Activated naive CD4-positive, alpha-beta T cell treated with anti-CD3 and anti-CD28 coated beads, Interleukin-2, amount 50 U/mL, for 16 hours (primary cell): ENCODE results near the gene TAS2R39.
"Not testable (repeated sequence)": the region's sequence is repeated elsewhere in the genome, so short reads cannot be mapped to it uniquely, and the experiment has no call there.

ENCODE experiments used
- DNase-seq: peaks from one replicate; pipeline ENCODE4 v3.0.0-alpha.2; 2020

The TAS2R39 gene

DNA sequence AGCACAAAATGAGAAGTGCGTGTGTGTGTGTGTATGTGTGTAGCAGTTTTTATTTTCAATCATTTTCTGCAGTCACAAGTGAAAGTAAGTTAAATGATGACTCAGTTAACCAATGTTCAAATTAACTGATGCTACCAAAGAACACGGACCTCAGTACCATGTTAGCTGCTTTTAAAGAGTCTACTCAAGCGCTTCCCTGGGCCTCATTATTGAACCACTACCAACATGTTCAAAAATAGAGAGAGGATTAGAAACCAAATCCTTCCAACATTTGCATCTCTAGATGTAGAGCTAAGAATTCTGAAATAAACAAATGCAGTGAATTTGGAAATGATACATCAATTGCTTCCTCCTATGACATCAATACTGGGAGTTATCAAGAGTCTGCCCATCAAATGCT, at the start of gene TAS2R39:
Gene TAS2R39, plus strand, starts transcription at position 396 of the 400 bp plus-strand sequence. Its CDS starts 0 bp downstream, at position 396.
- no peak for DNase-seq

DNA sequence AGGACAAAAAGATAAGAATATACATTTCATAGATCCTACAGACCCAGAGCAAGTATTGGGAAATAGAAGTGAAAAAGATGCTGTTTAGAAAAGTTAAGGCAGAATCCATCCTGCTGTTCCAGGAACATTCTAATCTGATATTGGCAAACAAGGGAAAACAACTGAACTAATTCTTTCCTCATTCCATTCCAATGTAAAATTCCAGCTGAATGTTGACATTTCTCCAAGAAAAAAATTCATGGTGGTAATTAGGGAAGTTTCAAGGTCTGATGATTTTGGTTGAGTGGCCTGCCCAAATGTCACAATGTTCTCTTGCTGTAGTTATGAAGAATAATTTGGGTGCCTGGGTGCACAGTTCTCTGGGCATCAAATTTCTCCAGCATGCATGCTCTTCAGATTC, 36.1 kb upstream of the TAS2R39 start:
- no peak for DNase-seq

- no peak for DNase-seq
Observed at GRCh38 chr7:143148050-143148449, 35.2 kb upstream of the TAS2R39 start.

GRCh38 chr7:143148651-143149050, 34.6 kb upstream of the TAS2R39 start:
- no peak for DNase-seq

GRCh38 chr7:143150696-143151095, 32.5 kb upstream of the TAS2R39 start:
- not testable (repeated sequence) for DNase-seq

- DNase-seq = not testable (repeated sequence)
Observed at GRCh38 chr7:143158617-143159016, 24.6 kb upstream of the TAS2R39 start.

GRCh38 chr7:143171697-143172096, 11.5 kb upstream of the TAS2R39 start:
- DNase-seq = no peak

- no peak for DNase-seq
Observed at GRCh38 chr7:143172354-143172753, 10.9 kb upstream of the TAS2R39 start.

GRCh38 chr7:143176128-143176527, 7.1 kb upstream of the TAS2R39 start:
- no peak for DNase-seq

DNA sequence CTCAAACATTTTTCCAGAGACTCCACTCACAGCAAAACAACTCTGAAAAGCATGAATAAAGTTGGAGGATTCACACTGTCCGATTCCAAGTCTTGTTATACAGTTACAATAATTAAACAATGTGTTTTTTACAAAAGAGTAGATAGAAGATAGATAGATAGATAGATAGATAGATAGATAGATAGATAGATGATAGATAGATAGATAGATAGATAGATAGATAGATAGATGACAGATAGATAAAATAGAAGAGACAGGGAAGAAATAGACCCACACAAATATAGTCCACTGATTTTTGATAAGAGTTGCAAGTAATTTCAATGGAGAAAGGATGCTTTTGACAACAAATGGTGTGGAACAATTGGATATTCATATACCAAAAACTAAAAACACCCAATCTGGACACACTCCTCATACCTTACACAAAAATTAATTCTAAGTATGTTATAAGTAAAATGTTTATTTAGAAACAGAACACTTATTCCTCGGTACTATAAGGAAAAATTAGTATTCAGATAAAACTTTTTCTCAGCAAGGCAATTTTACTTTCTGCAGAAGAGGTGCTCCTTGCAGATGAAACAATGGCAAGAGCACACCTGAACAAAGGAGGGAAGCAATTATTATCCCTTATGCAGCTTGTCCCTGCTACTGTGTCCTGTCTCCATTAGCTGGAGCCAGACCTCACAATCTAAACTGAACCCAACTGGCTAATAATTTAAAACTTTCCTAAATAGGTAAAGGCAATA, 5.7 kb upstream of the TAS2R39 start:
- no peak for DNase-seq

GRCh38 chr7:143180771-143181170, 2.4 kb upstream of the TAS2R39 start:
- not testable (repeated sequence) for DNase-seq

GRCh38 chr7:143181349-143181748, 1.9 kb upstream of the TAS2R39 start:
- no peak for DNase-seq

GRCh38 chr7:143185551-143185950, 2.3 kb downstream of the TAS2R39 start:
- no peak for DNase-seq

GRCh38 chr7:143188994-143189393, 5.8 kb downstream of the TAS2R39 start:
- no peak for DNase-seq

- DNase-seq = no peak
Observed at GRCh38 chr7:143193880-143194279, 10.7 kb downstream of the TAS2R39 start.

DNA sequence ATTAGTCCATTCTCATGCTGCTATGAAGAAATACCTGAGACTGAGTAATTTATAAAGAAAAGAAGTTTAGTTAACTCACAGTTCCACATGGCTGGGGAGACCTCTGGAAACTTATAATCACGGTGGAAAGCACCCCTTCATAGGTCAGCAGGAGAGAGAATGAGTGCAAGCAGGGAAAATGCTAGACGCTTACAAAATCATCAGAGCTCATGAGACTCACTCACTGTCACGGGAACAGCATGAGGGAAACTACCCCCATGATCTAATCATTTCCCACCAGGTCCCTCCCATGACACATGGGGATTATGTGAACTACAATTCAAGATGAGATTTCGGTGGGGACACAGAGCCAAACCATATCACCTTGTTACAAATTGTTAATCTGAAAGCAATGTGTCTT, 15.8 kb downstream of the TAS2R39 start:
- DNase-seq = no peak

GRCh38 chr7:143202161-143202560, 18.9 kb downstream of the TAS2R39 start:
- DNase-seq = no peak

- DNase-seq = no peak
Observed at GRCh38 chr7:143203386-143203785, 20.2 kb downstream of the TAS2R39 start.

DNA sequence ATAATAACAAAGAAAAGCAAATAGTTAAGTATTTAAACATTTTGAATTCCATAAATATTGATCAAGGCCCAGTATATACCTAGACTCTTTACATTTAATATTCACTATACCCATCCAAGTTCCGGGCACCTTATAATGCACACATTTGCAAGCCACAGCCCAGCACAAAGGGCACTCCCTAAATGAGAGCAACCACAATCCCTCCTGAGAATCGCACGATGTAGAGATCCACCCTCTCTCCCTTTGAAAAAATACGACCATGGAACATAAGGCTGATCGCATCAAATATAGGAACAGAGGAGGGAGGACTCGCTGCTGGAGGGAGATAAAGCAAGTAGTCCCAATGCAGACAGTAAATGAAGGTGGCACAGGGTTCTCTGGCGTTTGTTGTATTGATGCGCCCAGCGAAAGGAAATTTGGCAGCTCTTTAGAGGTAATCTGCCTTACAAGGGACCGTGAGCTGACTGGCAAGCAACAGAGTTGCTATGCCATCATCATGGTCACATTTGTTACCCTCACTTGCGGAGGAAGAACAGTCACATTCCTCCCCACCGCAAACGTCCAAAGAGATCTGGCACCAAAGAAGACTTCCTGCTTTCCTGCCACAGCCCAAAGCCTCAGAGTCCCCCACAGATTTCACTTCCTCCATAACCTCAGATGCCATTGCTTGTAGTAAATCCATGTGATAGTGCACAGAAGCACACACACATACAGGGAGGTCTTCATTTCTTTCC, 22.5 kb downstream of the TAS2R39 start:
- no peak for DNase-seq

DNA sequence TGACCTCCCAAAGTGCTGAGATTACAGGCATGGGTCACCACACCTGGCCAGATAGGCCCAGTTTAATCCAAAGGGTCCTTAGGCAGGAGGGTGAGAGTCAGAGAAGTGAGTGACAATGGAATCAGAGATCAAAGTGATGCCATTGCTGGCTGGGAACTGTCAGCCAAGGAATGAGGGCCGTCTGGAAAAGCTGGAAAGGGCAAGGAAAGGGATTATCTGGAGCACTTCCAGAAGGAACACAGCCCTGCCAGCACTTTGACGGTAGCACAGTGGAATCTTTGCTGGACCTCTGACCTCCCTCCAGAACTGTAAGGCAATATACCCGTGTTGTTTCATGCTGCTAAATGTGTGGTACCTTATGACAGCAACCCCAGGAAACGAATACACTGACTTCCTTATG, 27.3 kb downstream of the TAS2R39 start:
- no peak for DNase-seq

DNA sequence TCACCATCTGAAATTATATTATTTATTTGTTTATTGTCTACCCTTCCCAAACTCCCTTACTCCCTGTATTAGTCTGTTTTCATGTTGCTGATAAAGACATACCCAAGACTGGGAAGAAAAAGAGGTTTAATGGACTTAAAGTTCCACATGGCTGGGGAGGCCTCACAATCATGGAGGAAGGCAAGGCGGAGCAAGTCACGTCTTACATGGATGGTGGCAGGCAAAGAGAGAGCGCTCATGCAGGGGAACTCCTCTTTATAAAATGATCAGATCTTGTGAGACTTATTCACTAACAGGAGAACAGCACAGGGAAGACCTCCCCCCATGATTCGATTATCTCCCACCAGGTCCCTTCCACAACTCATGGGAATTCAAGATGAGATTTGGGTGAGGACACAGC, 30.3 kb downstream of the TAS2R39 start:
- DNase-seq = not testable (repeated sequence)

DNA sequence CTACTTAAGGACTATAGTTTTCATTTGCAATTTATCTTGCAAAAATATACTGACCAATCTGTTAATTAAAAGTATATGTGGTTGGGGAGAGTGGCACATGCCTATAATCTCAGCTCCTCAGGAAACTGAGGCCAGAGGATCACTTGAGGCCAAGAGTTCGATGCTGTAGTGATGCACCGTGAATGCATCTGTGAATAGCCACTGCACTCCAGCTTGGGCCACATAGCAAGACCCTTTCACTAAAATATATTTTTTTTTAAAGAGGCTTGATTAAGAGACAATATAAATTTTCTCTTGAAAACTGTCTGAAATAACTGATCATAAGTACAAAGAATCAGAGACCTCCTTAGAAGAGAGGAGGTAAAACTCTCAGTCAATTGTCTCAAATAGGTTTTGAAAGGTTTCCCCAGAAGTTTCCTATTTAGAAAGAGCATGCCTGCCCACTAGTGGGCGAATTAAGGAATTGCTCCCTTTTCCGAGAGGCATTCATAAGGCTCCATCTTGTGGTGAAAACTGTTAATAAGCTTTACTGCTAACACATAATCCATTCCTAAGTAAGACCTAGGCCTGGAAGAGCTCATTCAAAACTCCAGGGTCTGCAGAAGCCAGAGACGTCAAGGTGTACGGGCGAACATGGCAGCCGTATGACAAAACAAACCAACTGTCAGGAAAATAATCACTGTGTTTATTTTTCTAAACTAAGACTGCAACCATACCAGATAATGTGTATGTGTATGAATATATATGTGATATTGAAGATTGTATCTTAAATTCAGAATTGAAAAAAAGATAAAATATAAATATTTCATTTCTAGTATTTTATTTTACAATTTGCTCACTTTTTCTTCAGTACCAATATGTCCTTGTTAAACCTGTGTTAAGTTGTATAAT, 31.8 kb downstream of the TAS2R39 start:
- peak; percentile 54 for DNase-seq

DNA sequence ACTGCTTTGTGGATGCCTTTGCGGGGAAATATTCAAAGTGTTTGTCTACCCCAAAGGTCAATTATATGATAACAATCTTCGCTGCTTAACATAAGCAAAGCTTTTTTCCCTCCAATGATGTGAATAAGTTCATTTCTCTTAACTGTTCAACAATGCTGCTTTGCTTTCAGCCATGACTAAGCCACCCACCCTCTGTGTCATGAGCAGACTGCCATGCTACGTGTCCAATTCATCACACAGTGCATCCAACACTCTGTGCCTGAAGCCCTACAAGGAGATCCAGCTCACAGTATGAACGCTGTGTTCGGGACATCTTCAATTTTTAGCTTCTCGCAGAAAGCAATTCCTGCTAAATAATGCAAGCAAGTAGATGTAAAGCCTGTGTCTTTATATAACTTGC, 32.9 kb downstream of the TAS2R39 start:
- DNase-seq = no peak
